B cell (primary cell): ENCODE measurements around the gene PUS3. TPM values are rescaled to one million over a fixed set of nuclear protein-coding genes. Genes with fewer than 3 reads are reported as not detected.

ENCODE experiments used
- ATAC-seq: fragments of 200-7000 bp; cut with Tn5 transposase; one replicate; pipeline ENCODE4 v1.10.0; 2021; ENCODE audit warnings: low read depth, mild to moderate bottlenecking, moderate number of reproducible peaks, moderate library complexity
- CTCF ChIA-PET: fragments of 350-600 bp; sonication (Branson Sonifier 250); formaldehyde crosslinking; loops from one replicate; lab custom pipeline; 2021; ENCODE audit warnings: antibody characterized with exemption, inconsistent platforms; lab: Charles Lee
- POLR2A ChIA-PET: fragments of 350-600 bp; sonication (Branson Sonifier 250); formaldehyde crosslinking; loops from one replicate; lab custom pipeline; 2021; ENCODE audit warnings: antibody characterized with exemption; lab: Charles Lee
- DNase-seq: peaks from one replicate; pipeline ENCODE4 v3.0.0; 2013
- H2AFZ ChIP-seq: 2 replicates; pipeline ENCODE4 v1.6.1; 2012; ENCODE audit warnings: mild to moderate bottlenecking, low read depth, low read length; ENCODE audit not compliant: insufficient read depth, poor library complexity, severe bottlenecking
- H3K27ac ChIP-seq, 2 donors: 1 replicate in 1 of 2; 2 replicates in 1 of 2; pipeline ENCODE4 v1.5.1; 2012 to 2013; ENCODE audit warnings: low read length in 2 of 2, mild to moderate bottlenecking in 2 of 2, moderate library complexity in 1 of 2
- H3K27me3 ChIP-seq, 4 experiments: fragments of 200-600 bp in 1 of 4; sonication (generic) in 1 of 4; replicated peaks in 1 of 4; 1 replicate in 2 of 4; 2 replicates in 2 of 4; pipeline versions ENCODE4 v1.6.1 to v1.7.0; 2013 to 2016; ENCODE audit warnings: low read length in 3 of 4, mild to moderate bottlenecking in 2 of 4, mixed read lengths in 1 of 4, moderate library complexity in 1 of 4; ENCODE audit not compliant: insufficient read depth in 4 of 4, control insufficient read depth in 3 of 4; ENCODE audit errors: control extremely low read depth in 1 of 4
- H3K36me3 ChIP-seq, 2 experiments: replicated peaks in 1 of 2; 1 replicate in 1 of 2; 2 replicates in 1 of 2; pipeline versions ENCODE4 v1.6.1 to v1.7.1; 2013; ENCODE audit warnings: low read length in 1 of 2; ENCODE audit not compliant: insufficient read depth in 2 of 2, control insufficient read depth in 1 of 2; ENCODE audit errors: control extremely low read depth in 1 of 2, extremely low read depth in 1 of 2
- H3K4me1 ChIP-seq, 2 donors: fragments of 200-600 bp in 1 of 2; sonication (generic) in 1 of 2; 1 replicate in 1 of 2; 2 replicates in 1 of 2; pipeline versions ENCODE4 v1.5.1 to v1.6.1; 2013 to 2017; ENCODE audit warnings: low read length in 2 of 2; ENCODE audit not compliant: control insufficient read depth in 2 of 2, insufficient read depth in 2 of 2
- H3K4me2 ChIP-seq: replicated peaks from 2 replicates; pipeline ENCODE3; 2012; ENCODE audit warnings: mild to moderate bottlenecking, low read depth, low read length; ENCODE audit not compliant: poor library complexity, severe bottlenecking
- H3K4me3 ChIP-seq, 5 experiments: fragments of 200-600 bp in 1 of 5; sonication (generic) in 1 of 5; 1 replicate in 3 of 5; 2 replicates in 2 of 5; pipeline versions ENCODE4 v1.5.1 to v1.7.0; 2011 to 2016; ENCODE audit warnings: low read length in 4 of 5, mild to moderate bottlenecking in 4 of 5, low read depth in 2 of 5, control low read depth in 1 of 5, moderate library complexity in 1 of 5; ENCODE audit not compliant: insufficient read depth in 1 of 5; ENCODE audit errors: control extremely low read depth in 1 of 5, extremely low read depth in 1 of 5
- H3K79me2 ChIP-seq: fragments of 200-600 bp; sonication (generic); one replicate; pipeline ENCODE4 v1.6.0; 2016; ENCODE audit warnings: low read length; ENCODE audit not compliant: control insufficient read depth, insufficient read depth
- H3K9ac ChIP-seq: fragments of 200-600 bp; sonication (generic); 2 replicates; pipeline ENCODE4 v1.6.1; 2017; ENCODE audit warnings: mild to moderate bottlenecking, low read length, moderate library complexity
- H3K9me3 ChIP-seq, 3 donors: one replicate each; pipeline versions ENCODE4 v1.6.1 to v1.7.1; 2013; ENCODE audit warnings: low read length in 2 of 3; ENCODE audit not compliant: control insufficient read depth in 2 of 3, insufficient read depth in 1 of 3; ENCODE audit errors: control extremely low read depth in 1 of 3
- H4K20me1 ChIP-seq: 2 replicates; pipeline ENCODE4 v1.6.0; 2012; ENCODE audit warnings: mild to moderate bottlenecking, low read length; ENCODE audit not compliant: insufficient read depth, control insufficient read depth, poor library complexity, severe bottlenecking
- H3K27ac Mint-ChIP-seq: one replicate; pipeline ENCODE4 v1.8.0; 2021; ENCODE audit warnings: mixed read lengths
- H3K27me3 Mint-ChIP-seq: one replicate; pipeline ENCODE4 v1.8.0; 2021; ENCODE audit warnings: mixed read lengths
- H3K4me1 Mint-ChIP-seq: one replicate; pipeline ENCODE4 v1.8.0; 2021; ENCODE audit warnings: mixed read lengths
- H3K4me3 Mint-ChIP-seq: one replicate; pipeline ENCODE4 v1.8.0; 2021; ENCODE audit warnings: mixed read lengths
- H3K9me3 Mint-ChIP-seq: one replicate; pipeline ENCODE4 v1.8.0; 2022; ENCODE audit warnings: mixed read lengths; ENCODE audit not compliant: insufficient read depth
- CTCF ChIP-seq: fragments of 200-600 bp; IDR thresholded peaks from one replicate; pipeline ENCODE4 v1.8.0; 2022; ENCODE audit warnings: antibody characterized with exemption, mild to moderate bottlenecking
- EZH2 ChIP-seq: IDR thresholded peaks from 2 replicates; pipeline ENCODE4 v1.6.1; 2012; ENCODE audit warnings: borderline replicate concordance, low read depth, mild to moderate bottlenecking, moderate library complexity, low read length; ENCODE audit not compliant: insufficient read depth, poor library complexity, severe bottlenecking
- intact Hi-C: fragments of 100-400 bp; cut with micrococcal nuclease; formaldehyde crosslinking; loops from one replicate; pipeline ENCODE4 v1.10.0; 2022
- polyA plus RNA-seq: library from polyadenylated mRNA; depleted of rRNA; stranded (reverse); fragments of >200 nt; gene quantifications from 2 replicates; pipeline ENCODE4 v1.2.3, GENCODE V29; 2012
- total RNA-seq, 2 donors: library from RNA; stranded (reverse); fragments of 120-200 nt in 1 of 2; gene quantifications; 1 replicate in 1 of 2; 2 replicates in 1 of 2; pipeline versions ENCODE4 v1.2.3 to v1.2.4, GENCODE V29; 2013 to 2022

The PUS3 gene
- total and polyA plus RNA-seq, 2 donors (not counting 1 experiment from before 2014, with no cell fraction given): 2.7 to 8.1 TPM

- ATAC-seq (no peak), DNase-seq (no peak)
- no peak overlapping the region for H2AFZ ChIP-seq
- intact Hi-C loops: no loop called here
- ChIA-PET CTCF (interaction anchor here (0.8 kb wide), 1 partner anchor 16 kb away, joined by 3 read pairs; no protein-coding TSS in a partner anchor), POLR2A (no interaction called here)
- peaks cover 0 to 27% of the 10 kb centered on the region in 2 experiments for H3K36me3 ChIP-seq
- peaks cover 32% of the 10 kb centered on the region for H3K79me2 ChIP-seq
- H3K9me3 ChIP-seq: no peaks in the 10 kb centered on the region
- TF ChIP-seq EZH2 (no peak), CTCF (no peak)
- Mint-ChIP-seq H3K4me1 (peaks cover 14% of the 10 kb centered on the region), H3K27me3 (no peaks in the 10 kb centered on the region), H3K9me3 (no peaks in the 10 kb centered on the region), H3K4me3 (no peak overlapping the region), H3K27ac (no peak overlapping the region)
- no peak overlapping the region for H3K4me2 ChIP-seq
- no peak overlapping the region for H3K9ac ChIP-seq
- H3K27ac ChIP-seq: no peak overlapping the region
- peaks cover 49% of the 10 kb centered on the region for H4K20me1 ChIP-seq
- no peaks in the 10 kb centered on the region for H3K27me3 ChIP-seq
- H3K4me1 ChIP-seq: peaks cover 5 to 7% of the 10 kb centered on the region in 2 donors
- no peak overlapping the region for H3K4me3 ChIP-seq
Observed at GRCh38 chr11:125892994-125893393, 10.0 kb downstream of the PUS3 start.

DNA sequence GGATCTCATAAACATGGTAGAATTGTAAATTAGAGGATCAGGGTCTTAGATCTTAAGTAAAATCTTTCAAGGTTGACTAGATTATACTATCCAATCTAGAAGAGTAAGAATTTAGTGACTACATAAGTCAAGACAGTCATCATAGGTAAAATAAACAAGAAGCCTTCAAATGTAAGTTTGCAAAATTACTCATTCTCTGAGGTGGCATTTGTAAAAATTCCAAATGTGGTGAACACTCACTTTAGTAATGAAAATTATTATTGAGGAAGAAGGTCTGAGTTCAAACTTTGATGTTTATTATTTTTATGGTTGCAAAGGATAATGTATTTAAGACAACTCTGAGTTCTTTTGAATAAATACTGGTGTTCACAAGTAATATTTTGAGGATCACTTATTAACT is 10.9 kb downstream of the PUS3 start:
- H3K4me2 ChIP-seq: no peak overlapping the region
- H4K20me1 ChIP-seq: peaks cover 44% of the 10 kb centered on the region
- POLR2A ChIA-PET: no interaction called here
- Mint-ChIP-seq H3K4me3 (no peak overlapping the region), H3K9me3 (no peaks in the 10 kb centered on the region), H3K27me3 (no peaks in the 10 kb centered on the region), H3K4me1 (peaks cover 19% of the 10 kb centered on the region), H3K27ac (no peak overlapping the region)
- TF ChIP-seq EZH2: no peak
- no peak for TF ChIP-seq CTCF
- H2AFZ ChIP-seq: no peak overlapping the region
- intact Hi-C loops: no loop called here
- DNase-seq (no peak), ATAC-seq (no peak)
- H3K27me3 ChIP-seq: no peaks in the 10 kb centered on the region
- no peak overlapping the region for H3K27ac ChIP-seq
- H3K9me3 ChIP-seq: peaks cover 0 to 4% (median 0%) of the 10 kb centered on the region in 3 donors
- no peak overlapping the region for H3K9ac ChIP-seq
- H3K4me3 ChIP-seq: no peak overlapping the region
- peaks cover 30% of the 10 kb centered on the region for H3K79me2 ChIP-seq
- CTCF ChIA-PET: interaction anchor here (0.8 kb wide), 1 partner anchor 15 kb away, joined by 3 read pairs; no protein-coding TSS in a partner anchor
- H3K36me3 ChIP-seq: peaks cover 0 to 27% of the 10 kb centered on the region in 2 experiments
- H3K4me1 ChIP-seq: peaks cover 5 to 11% of the 10 kb centered on the region in 2 donors
